Endometrial microvascular endothelial cells (primary cell): Measurements from ENCODE around the gene HCFC1R1. TPM values are rescaled to one million over a fixed set of nuclear protein-coding genes. Genes with fewer than 3 reads are reported as not detected.
"Not testable (repeated sequence)": the region's sequence is repeated elsewhere in the genome, so short reads cannot be mapped to it uniquely, and the experiment has no call there.

Experiments
- in situ Hi-C: cut with HindIII; loops from 2 replicates; pipeline ENCODE4 v1.10.0; 2017; ENCODE audit warnings: low sequenced_read_pairs, low pct_unique_long_range_greater_than_20kb; ENCODE audit errors: inconsistent ontology term
- total RNA-seq: library from RNA; depleted of rRNA; stranded (reverse); fragments of >200 nt; gene quantifications from one replicate; pipeline ENCODE4 v1.2.3, GENCODE V29; 2015; ENCODE audit errors: inconsistent ontology term

HCFC1R1 gene
- total RNA-seq, 1 donor from 2014 or later: 13.2 TPM

GRCh38 chr16:3058139-3059030, 34.6 kb upstream of the HCFC1R1 start:
- in situ Hi-C loops: no loop called here

DNA sequence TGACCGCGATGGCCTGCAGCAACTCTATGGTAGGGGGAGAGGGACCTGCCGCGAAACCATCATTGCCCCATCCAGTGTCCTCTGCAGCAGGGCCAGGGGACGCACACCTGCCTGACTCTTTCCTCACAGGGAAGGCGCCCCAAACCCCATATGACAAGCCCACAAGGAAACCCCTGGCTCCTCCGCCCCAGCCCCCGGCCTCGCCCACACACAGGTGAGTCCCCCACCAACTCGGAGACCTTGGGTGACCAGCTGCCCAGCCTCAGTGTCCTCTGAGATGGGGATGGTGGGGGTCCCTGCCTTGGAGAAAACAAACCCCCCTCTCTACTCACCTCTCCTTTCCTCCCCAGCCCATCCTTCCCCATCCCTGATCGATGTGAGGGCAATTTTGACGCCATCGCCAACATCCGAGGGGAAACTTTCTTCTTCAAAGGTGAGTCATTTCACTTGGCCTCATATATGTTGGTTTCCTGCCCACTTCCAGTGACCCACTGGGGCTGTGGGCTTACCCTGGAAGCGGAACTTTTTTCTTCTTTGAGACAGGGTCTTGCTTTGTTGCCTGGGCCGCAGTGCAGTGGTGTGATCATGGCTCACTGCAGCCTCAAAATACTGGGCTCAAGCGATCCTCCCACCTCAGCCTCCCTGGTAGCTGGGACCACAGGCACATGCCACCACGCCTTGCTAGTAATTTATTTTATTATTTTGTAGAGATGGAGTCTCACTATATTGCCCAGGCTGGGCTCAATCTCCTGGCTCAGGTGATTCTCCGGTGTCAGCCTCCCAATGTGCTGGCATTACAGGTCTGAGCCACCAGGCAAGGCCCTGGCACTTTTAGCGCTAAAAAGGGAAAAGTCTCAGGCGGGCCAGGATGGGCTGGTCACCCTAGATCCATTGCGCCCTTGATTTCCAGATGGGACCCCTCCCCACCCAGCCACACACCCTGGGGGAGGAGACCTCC, 33.7 kb upstream of the HCFC1R1 start:
- in situ Hi-C loops: no loop called here

GRCh38 chr16:3056336-3057180, 32.8 kb upstream of the HCFC1R1 start:
- in situ Hi-C loops: no loop called here

GRCh38 chr16:3055734-3056115, 32.0 kb upstream of the HCFC1R1 start:
- in situ Hi-C loops: not testable (repeated sequence)

- in situ Hi-C loops: no loop called here
Measured at GRCh38 chr16:3054965-3055733, 31.4 kb upstream of the HCFC1R1 start.

DNA sequence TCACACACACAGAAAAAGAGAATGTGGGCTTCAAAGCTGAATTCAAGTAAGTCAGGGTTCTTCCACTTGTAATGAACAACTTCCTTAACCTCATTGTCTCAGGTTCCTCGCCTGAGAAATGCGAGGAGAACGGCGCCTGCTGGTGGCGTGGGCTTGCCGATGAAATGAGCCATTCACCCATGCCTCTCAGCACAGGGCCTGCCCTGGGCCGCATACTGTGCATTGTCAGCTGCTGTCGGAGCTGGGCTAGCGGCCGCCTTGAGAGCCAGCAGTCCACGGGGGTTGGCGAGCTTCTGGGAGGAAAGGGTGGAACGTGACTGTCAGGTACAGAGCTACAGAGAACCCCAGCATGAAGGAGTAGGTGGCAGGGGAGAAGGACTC, 29.6 kb upstream of the HCFC1R1 start:
- in situ Hi-C loops: not testable (repeated sequence)

DNA sequence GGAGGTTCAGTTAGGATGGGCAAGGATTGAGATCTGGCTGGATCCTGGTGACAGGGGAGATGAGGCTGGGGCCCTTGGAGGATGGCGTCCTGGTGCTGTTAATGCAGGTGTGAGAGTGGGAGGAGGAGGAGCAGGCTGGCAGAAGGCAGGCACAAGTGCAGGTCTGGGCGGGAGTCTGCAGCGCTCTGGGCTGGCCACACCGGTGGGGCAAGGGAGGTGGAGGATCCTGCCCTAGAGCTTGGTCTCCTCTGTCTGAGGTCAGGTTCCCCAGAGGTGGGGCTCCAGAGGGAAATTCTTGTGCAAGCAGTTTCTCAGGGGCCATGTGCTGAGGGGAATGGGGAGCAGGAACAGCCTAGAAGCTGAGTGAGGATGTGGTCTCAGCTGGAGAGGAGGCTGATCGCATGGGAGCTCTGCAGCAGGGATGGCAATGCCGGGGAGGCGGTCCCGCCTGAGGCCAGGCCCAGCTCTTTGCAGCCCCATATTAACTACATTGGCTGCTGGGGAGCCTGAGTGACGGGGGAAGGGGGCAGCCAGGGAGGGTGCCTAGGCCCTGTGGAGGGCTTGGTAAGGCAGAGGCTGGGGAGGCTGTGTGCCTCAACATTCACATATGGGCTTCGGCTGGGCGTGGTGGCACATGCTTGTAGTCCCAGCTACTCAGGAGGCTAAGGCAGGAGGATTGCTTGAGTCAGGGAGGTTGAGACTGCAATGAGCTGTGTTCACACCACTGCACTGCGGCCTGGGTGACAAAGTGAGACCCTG, 29.0 kb upstream of the HCFC1R1 start:
- in situ Hi-C loops: not testable (repeated sequence)

DNA sequence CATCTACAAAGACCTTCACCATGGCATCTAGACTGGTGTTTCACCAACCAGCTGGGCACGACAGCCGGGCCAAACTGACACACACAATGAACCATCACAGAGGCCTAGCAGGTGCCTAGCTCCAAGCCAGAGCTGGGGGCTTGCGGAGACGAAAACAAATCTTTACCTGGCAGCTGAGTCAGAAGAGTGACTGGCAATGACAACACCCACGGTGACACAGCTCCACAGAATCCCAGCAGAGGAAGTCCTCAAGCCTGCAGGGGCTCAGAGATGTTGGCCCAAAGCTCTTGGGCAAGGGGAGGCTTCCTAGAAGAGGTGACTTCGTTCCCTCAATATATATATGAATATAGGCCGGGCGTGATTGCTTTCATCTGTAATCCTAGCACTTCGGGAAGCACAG, 27.8 kb upstream of the HCFC1R1 start:
- in situ Hi-C loops: no loop called here

DNA sequence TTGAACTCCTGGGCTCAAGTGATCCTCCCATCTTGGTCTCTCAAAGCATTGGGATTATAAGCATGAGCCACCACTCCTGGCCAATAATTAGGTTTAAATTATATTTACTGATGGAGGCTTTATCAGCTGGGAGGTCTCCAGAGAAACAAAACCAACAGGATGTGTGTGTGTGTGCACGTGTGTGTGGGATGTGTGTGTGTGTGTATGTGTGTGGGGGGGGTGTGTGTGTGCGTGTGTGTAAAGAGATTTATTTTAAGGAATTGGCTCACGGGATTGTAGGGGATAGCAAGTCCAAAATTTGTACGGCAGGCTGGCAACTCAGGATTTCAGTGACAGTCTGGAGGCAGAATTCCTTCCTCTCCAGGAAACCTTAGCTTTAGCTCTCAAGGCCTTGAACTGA, 27.3 kb upstream of the HCFC1R1 start:
- in situ Hi-C loops: no loop called here

GRCh38 chr16:3050487-3050886, 26.7 kb upstream of the HCFC1R1 start:
- in situ Hi-C loops: no loop called here

DNA sequence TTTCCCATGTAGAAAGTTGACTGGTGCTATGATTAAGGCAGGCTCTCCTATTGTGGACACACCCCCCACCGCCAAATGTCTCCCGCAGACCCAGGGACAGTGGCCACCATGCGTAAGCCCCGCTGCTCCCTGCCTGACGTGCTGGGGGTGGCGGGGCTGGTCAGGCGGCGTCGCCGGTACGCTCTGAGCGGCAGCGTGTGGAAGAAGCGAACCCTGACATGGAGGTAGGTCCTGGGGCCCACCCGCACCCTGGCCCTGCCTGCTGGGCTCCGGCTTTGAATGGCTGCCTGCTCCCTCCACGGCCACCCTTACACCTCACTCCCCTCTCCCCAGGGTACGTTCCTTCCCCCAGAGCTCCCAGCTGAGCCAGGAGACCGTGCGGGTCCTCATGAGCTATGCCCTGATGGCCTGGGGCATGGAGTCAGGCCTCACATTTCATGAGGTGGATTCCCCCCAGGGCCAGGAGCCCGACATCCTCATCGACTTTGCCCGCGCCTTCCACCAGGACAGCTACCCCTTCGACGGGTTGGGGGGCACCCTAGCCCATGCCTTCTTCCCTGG, 26.3 kb upstream of the HCFC1R1 start:
- in situ Hi-C loops: no loop called here

- in situ Hi-C loops: no loop called here
Measured at GRCh38 chr16:3047387-3047720, 23.6 kb upstream of the HCFC1R1 start.

DNA sequence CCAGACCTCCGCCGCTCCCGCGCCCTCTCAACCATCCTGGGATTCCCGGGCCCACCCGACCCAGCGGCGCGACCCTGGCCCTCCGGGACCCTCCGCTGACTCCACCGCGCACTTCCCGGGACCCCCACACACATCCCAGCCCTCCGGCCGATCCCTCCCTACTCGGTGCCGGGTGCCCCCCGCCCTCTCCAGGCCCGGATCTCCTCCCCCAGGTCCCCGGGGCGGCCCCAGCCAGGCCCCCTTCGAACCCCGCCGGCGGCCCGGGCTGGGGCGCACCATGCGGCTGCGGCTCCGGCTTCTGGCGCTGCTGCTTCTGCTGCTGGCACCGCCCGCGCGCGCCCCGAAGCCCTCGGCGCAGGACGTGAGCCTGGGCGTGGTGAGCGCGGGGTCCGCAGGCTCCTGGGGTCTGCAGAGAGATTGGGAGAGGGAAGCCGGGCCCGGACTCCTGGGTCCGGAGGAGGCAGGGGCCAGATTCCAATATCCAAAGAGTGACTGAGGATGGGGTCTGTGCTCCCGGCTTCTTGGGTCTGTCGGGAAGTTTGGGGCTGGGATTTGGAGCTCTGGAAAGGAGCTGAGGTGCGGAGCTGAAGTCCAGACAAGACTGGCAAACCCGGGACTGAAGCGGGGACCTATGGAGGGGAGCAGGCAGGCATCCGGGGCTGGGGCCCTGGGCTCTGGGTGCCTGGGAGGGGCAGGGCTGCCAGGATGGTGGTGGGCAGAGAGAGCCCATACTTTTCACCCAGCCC, 23.1 kb upstream of the HCFC1R1 start:
- in situ Hi-C loops: no loop called here

DNA sequence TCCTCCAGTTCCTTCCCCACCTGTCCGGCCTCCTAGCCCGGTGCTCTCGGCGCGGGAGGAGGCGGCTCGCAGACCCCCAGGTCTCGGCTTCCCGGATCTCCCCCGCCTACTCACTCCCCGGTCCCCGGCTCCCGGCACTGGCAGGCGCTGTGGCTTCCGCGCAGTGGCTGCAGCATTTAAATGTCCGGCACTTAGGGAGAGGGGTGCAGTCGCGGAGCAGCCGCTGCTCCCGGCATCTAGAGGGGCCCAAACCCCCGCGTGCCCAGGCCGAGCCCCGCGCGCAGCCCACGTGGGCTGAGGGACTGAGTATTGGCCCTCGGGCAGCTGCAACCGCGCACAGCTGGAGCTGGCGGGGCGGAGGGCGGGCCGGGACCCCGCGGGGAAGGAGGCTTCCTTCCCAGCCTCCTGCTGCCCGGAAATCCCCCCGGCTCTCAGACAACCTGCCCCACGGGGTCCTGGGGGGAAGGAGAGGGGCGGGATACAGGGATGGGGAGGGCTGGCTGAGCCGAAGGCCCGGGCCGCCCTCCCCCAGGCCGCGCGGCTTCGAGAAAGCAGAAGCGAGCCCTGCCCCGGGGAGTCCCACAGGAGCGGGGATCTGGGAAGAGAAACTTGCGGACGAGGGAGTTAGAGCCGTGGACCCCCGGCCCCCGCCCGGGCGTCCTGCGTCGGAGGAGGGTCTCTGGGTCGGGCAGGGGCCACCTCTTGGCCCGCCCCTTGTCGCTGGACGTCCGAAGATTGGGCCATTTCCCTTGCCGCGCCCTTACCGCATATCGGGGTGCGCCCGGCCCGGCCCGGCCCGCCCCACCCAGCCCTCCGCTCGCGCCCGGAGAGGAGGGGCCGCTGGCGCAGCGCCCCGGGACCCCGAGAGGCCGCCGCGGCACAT, 22.3 kb upstream of the HCFC1R1 start, which contains the start of gene MMP25:
Gene MMP25 (plus strand): TSS at position 804 of the 883 bp plus-strand sequence. CDS start 357 bp downstream, outside the sequence.
- in situ Hi-C loops: no loop called here

- in situ Hi-C loops: no loop called here
Measured at GRCh38 chr16:3044708-3045107, 21.0 kb upstream of the HCFC1R1 start.

DNA sequence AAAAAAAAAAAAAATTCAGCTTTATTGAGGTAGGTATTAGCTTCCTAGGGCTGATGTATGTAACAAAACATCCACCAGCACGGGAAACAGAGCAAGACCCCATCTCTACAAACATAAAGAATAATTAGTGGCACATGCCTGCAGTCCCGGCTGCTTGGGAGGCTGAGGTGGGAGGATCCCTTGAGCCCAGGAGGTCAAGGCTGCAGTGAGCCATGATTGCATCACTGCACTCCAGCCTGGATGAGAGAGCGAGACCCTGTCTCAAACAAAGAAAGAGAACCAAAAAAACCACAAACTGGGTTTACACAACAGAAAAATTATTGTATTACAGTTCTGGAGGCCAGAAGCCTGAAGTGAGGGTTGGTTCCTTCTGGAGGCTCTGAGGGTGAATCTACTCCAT, 18.6 kb upstream of the HCFC1R1 start:
- in situ Hi-C loops: no loop called here
